ENCODE results near the gene MAP3K7.

DNA sequence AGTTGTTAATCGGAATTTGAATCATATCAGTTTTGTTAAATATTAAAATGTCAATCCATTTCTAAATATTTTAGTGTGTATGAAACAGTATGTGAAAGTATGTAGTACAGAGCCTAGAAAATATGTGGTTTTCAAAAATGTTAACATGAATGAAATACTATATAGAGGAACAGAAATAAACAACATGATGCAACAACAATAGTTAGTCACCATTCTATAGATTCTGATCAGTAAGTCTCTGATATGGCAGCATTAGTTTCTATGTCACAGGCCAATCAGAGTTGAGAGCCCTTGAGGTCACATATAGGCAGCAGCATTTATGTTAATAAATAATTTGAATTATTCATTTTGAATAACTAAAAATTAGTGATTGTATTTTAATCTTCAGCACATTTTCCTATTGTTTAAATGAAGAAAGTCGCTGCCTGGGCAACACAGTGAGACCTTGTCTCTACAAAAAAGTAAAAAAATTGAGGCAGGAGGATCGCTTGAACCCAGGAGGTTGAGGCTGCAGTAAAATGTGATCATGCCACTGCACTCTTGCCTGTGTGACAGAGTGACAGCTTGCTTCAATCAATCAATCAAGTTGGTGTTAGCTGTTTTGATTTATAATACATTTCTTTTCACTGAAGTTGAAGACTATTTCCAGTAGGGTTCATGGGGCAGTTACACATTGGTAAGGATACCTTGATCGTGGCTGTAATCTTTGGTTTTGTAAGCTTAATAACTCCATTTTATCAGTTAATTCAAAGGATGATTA lies 11.5 kb upstream of the MAP3K7 start:
- no peak for TF ChIP-seq POLR2A (IDR thresholded peaks at IDR 0.05; ENCODE audit: low read length)
- no peak for TF ChIP-seq GATA1 (IDR thresholded peaks at IDR 0.05; ENCODE audit: low read depth, low read length)
